ENCODE measurements around the gene NOL4L.

The NOL4L gene

GRCh38 chr20:32621891-32622584 is 36.9 kb upstream of the NOL4L start:
- Histone ChIP-seq H3K27ac (no peak overlapping the region), H3K4me3 (no peak overlapping the region)
- DNase-seq (ENCODE audit: low spot score): no peak
- no peak for TF ChIP-seq CTCF (IDR thresholded peaks at IDR 0.05)

GRCh38 chr20:32621071-32621890 is 36.1 kb upstream of the NOL4L start:
- no peak for DNase-seq (ENCODE audit: low spot score)
- no peak overlapping the region for H3K4me3 ChIP-seq
- no peak for TF ChIP-seq CTCF (IDR thresholded peaks at IDR 0.05)
- no peak overlapping the region for H3K27ac ChIP-seq

- Histone ChIP-seq H3K27ac (no peak overlapping the region), H3K4me3 (no peak overlapping the region)
- TF ChIP-seq CTCF (IDR thresholded peaks at IDR 0.05): no peak
- DNase-seq (ENCODE audit: low spot score): no peak
These were observed 34.5 kb upstream of the NOL4L start for GRCh38 chr20:32619586-32619985.

GRCh38 chr20:32614772-32615171 is 29.6 kb upstream of the NOL4L start:
- Histone ChIP-seq H3K4me3 (no peak overlapping the region), H3K27ac (no peak overlapping the region)
- no peak for TF ChIP-seq CTCF (IDR thresholded peaks at IDR 0.05)
- no peak for DNase-seq (ENCODE audit: low spot score)

- no peak for TF ChIP-seq CTCF (IDR thresholded peaks at IDR 0.05)
- Histone ChIP-seq H3K27ac (no peak overlapping the region), H3K4me3 (no peak overlapping the region)
- no peak for DNase-seq (ENCODE audit: low spot score)
These were observed 29.2 kb upstream of the NOL4L start for GRCh38 chr20:32614303-32614702.

GRCh38 chr20:32613192-32614053 is 28.3 kb upstream of the NOL4L start:
- no peak for TF ChIP-seq CTCF (IDR thresholded peaks at IDR 0.05)
- DNase-seq (ENCODE audit: low spot score): no peak
- Histone ChIP-seq H3K27ac (no peak overlapping the region), H3K4me3 (no peak overlapping the region)

All from coronary artery (tissue), 2 donors.